ENCODE measurements around the gene BEND5. TPM values are rescaled to one million over a fixed set of nuclear protein-coding genes. Genes with fewer than 3 reads are reported as not detected.

BEND5 gene
- total and polyA plus RNA-seq, 2 of the 4 experiments (the other 2 are of a cell fraction): 1.1 to 1.3 TPM

DNA sequence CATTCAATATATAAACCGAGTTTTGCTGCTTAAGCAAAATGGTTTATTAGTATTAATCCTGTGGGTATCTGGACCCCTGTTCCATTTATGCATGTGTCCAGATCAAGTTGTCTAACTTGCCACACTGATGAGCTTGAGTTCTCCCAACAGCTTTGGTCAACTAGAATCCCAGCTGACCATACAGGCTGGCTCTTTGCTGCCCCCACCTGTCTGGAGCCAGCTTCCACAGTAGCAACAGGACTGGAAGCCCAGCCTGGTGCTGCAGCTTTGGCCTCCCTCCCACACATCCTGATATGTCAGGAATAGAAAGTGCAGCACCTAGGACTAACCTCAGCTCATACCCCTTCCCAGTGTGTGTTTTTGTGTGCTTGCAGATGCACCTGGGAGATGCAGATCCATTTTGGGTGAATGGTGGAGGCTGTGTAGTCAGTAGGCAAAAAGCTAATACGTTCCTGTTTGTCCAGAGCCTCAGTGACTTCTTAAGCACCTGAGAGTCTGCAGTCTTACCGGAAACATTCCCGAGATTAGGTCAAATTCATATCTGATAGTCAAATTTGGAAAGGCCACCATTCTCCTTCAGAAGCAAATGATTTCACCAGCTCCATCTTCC is 40.9 kb upstream of the BEND5 start:
- no peak overlapping the region for H3K4me2 ChIP-seq (ENCODE audit: low read depth, low read length)
- intact Hi-C loops (cut with micrococcal nuclease) (loop anchor here (1.0 to 2.0 kb wide), 2 partner anchors 140 to 243 kb away; no protein-coding TSS in a partner anchor), dilution Hi-C loops (cut with HindIII; ENCODE audit: low sequenced_read_pairs, unreplicated experiment) (no loop called here), in situ Hi-C loops (cut with MboI; ENCODE audit: low sequenced_read_pairs) (loop anchor here (5.0 kb wide), 1 partner anchor 140 kb away; no protein-coding TSS in a partner anchor)
- no peaks in the 10 kb centered on the region for H3K9me3 ChIP-seq (ENCODE audit: control insufficient read depth, insufficient read depth, low read length)
- no peaks in the 10 kb centered on the region for H3K9me1 ChIP-seq (ENCODE audit: insufficient read depth, low read length)
- H3K27me3 ChIP-seq (ENCODE audit: control insufficient read depth, insufficient read depth, low read length): no peaks in the 10 kb centered on the region
- no peak overlapping the region for H3K4me3 ChIP-seq (ENCODE audit: insufficient read depth, low read depth, low read length)
- no peak overlapping the region for H2BK20ac ChIP-seq (ENCODE audit: low read depth, low read length)
- no peak overlapping the region for H3K27ac ChIP-seq (ENCODE audit: insufficient read depth, low read length)
- no peaks in the 10 kb centered on the region for H3K36me3 ChIP-seq (ENCODE audit: control insufficient read depth, insufficient read depth, low read length)
- POLR2A ChIA-PET (ENCODE audit: unreplicated experiment): no interaction called here
- ATAC-seq (ENCODE audit: low read depth) (peak; percentile 73), DNase-seq (peak; percentile 31)
- TF ChIP-seq RAD21 (IDR thresholded peaks at IDR 0.05; ENCODE audit: low read length) (peak; percentile 62), CHD1 (IDR thresholded peaks at IDR 0.05; ENCODE audit: low read depth, low read length) (no peak)
- TF ChIP-seq, protein P1, sequence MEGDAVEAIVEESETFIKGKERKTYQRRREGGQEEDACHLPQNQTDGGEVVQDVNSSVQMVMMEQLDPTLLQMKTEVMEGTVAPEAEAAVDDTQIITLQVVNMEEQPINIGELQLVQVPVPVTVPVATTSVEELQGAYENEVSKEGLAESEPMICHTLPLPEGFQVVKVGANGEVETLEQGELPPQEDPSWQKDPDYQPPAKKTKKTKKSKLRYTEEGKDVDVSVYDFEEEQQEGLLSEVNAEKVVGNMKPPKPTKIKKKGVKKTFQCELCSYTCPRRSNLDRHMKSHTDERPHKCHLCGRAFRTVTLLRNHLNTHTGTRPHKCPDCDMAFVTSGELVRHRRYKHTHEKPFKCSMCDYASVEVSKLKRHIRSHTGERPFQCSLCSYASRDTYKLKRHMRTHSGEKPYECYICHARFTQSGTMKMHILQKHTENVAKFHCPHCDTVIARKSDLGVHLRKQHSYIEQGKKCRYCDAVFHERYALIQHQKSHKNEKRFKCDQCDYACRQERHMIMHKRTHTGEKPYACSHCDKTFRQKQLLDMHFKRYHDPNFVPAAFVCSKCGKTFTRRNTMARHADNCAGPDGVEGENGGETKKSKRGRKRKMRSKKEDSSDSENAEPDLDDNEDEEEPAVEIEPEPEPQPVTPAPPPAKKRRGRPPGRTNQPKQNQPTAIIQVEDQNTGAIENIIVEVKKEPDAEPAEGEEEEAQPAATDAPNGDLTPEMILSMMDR (conservative IDR thresholded peaks at IDR 0.05; ENCODE audit: low read depth, low read length): peak; percentile 56
- no peaks in the 10 kb centered on the region for H3K79me1 ChIP-seq (ENCODE audit: low read depth in 1 of 2, low read length in 2 of 2)
- H2BK5ac ChIP-seq (ENCODE audit: low read depth, low read length, poor library complexity, severe bottlenecking): no peak overlapping the region
- H2AK5ac ChIP-seq (ENCODE audit: low read depth, low read length): no peak overlapping the region
- no peak overlapping the region for H3K56ac ChIP-seq (ENCODE audit: extremely low read depth, insufficient read depth, low read length)
- no peak overlapping the region for H4K5ac ChIP-seq (ENCODE audit: low read depth, low read length)
- no peak overlapping the region for H2AFZ ChIP-seq (replicated peaks; ENCODE audit: low read length, poor library complexity)
- H3K14ac ChIP-seq (replicated peaks; ENCODE audit: low read depth, low read length): no peak overlapping the region
- H4K8ac ChIP-seq (ENCODE audit: low read depth in 2 of 2, low read length in 2 of 2): no peak overlapping the region
- H3K4me1 ChIP-seq (ENCODE audit: control insufficient read depth, insufficient read depth, low read length): no peaks in the 10 kb centered on the region
- no peak overlapping the region for H2BK120ac ChIP-seq (ENCODE audit: low read depth, low read length)
- WGBS, 2 experiments (ENCODE audit: extremely low coverage in 2 of 2, insufficient read length in 1 of 2): 50% methylated on average over 2 of the region's 4 CpGs; no CpG with 5 or more reads in 1 of the 2 experiments
- no TSS peak for BruUV-seq (replicated peaks)
- H2AK9ac ChIP-seq (replicated peaks; ENCODE audit: low read depth, low read length, poor library complexity): no peak overlapping the region
- no peak overlapping the region for H3K4ac ChIP-seq (ENCODE audit: low read depth, low read length)
- CTCF ChIA-PET: interaction anchor here (0.8 to 1.0 kb wide), 2 partner anchors 140 to 189 kb away, joined by 3 read pairs; no protein-coding TSS in a partner anchor
- H4K20me1 ChIP-seq (ENCODE audit: insufficient read depth, low read length): no peaks in the 10 kb centered on the region
- H2BK15ac ChIP-seq (ENCODE audit: low read depth, low read length): no peak overlapping the region
- no peak overlapping the region for H3K18ac ChIP-seq (ENCODE audit: low read depth, low read length)
- H4K91ac ChIP-seq (ENCODE audit: insufficient read depth, low read depth, low read length): no peak overlapping the region
- H3K23ac ChIP-seq (ENCODE audit: low read depth, low read length): no peak overlapping the region
- no peak overlapping the region for H3K9ac ChIP-seq (ENCODE audit: low read depth, low read length)
